ENCODE results near the gene DPM2. TPM values are rescaled to one million over a fixed set of nuclear protein-coding genes. Genes with fewer than 3 reads are reported as not detected.

The DPM2 gene
- total RNA-seq, 1 donor from 2014 or later, result 17.7 TPM

DNA sequence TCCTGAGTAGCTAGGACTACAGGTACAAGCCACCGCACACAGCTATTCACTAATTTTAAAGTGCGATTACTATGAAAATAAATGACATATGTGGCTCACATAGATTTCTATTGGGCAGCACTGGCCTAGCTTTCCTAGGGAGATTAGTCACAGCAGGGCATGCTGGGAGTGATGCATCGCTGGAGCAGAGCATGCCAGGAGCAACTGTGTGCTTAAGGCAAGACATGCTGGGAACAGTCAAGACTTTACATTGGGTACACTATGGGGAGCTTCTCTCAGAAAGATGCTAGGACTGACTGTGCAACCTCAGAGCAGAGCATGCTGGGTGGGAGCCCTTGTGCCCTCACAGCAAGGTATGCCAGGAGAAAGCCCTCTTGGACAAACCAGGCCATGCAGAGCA, 47.6 kb downstream of the DPM2 start:
- H3K9me3 ChIP-seq, result no peaks in the 10 kb centered on the region
- TF ChIP-seq CTCF (IDR thresholded peaks at IDR 0.05) (no peak), POLR2AphosphoS5 (IDR thresholded peaks at IDR 0.05; ENCODE audit: insufficient read depth in 1 of 2, low read depth in 1 of 2) (no peak)
- intact Hi-C loops (cut with DNase I), result no loop called here
- no peaks in the 10 kb centered on the region for H3K27me3 ChIP-seq
- peaks cover 10 to 89% of the 10 kb centered on the region in 2 donors for H3K36me3 ChIP-seq
- no peak overlapping the region for H3K27ac ChIP-seq
- H3K4me1 ChIP-seq, result no peaks in the 10 kb centered on the region
- DNase-seq (ENCODE audit: extremely low spot score in 2 of 2), result no peak
- H3K4me3 ChIP-seq, result no peak overlapping the region

- no peak for TF ChIP-seq POLR2A (IDR thresholded peaks at IDR 0.05)
- no peak for TF ChIP-seq CTCF (IDR thresholded peaks at IDR 0.05)
- no peak for TF ChIP-seq POLR2AphosphoS5 (IDR thresholded peaks at IDR 0.05; ENCODE audit: insufficient read depth in 1 of 2, low read depth in 1 of 2)
- Histone ChIP-seq H3K36me3 (peaks cover 5 to 69% of the 10 kb centered on the region in 2 donors), H3K4me1 (no peaks in the 10 kb centered on the region), H3K27ac (no peak overlapping the region), H3K27me3 (no peaks in the 10 kb centered on the region), H3K4me3 (no peak overlapping the region), H3K9me3 (no peaks in the 10 kb centered on the region)
- DNase-seq (ENCODE audit: extremely low spot score in 2 of 2), result no peak
- intact Hi-C loops (cut with DNase I), result no loop called here
Measured at GRCh38 chr9:127887792-127888191, 49.9 kb downstream of the DPM2 start.

GRCh38 chr9:127886401-127886972, 51.2 kb downstream of the DPM2 start:
- peaks cover 0 to 61% of the 10 kb centered on the region in 2 donors for H3K36me3 ChIP-seq

GRCh38 chr9:127885508-127886281, 52.0 kb downstream of the DPM2 start:
- no peaks in the 10 kb centered on the region for H3K27me3 ChIP-seq
- H3K9me3 ChIP-seq, result no peaks in the 10 kb centered on the region
- intact Hi-C loops (cut with DNase I), result no loop called here
- H3K27ac ChIP-seq, result no peak overlapping the region
- no peak for DNase-seq (ENCODE audit: extremely low spot score in 2 of 2)
- H3K4me1 ChIP-seq, result no peaks in the 10 kb centered on the region
- TF ChIP-seq POLR2AphosphoS5 (IDR thresholded peaks at IDR 0.05; ENCODE audit: insufficient read depth in 1 of 2, low read depth in 1 of 2) (no peak), CTCF (IDR thresholded peaks at IDR 0.05) (no peak)
- H3K36me3 ChIP-seq, result peaks cover 0 to 55% of the 10 kb centered on the region in 2 donors
- no peak overlapping the region for H3K4me3 ChIP-seq

More at GRCh38 chr9:127886401-127886972, 51.2 kb downstream of the DPM2 start:
- no peak overlapping the region for H3K27ac ChIP-seq
- intact Hi-C loops (cut with DNase I), result no loop called here
- no peak overlapping the region for H3K4me3 ChIP-seq
- no peaks in the 10 kb centered on the region for H3K9me3 ChIP-seq
- H3K27me3 ChIP-seq, result no peaks in the 10 kb centered on the region
- no peak for DNase-seq (ENCODE audit: extremely low spot score in 2 of 2)
- TF ChIP-seq CTCF (IDR thresholded peaks at IDR 0.05) (no peak), POLR2A (IDR thresholded peaks at IDR 0.05) (no peak), POLR2AphosphoS5 (IDR thresholded peaks at IDR 0.05; ENCODE audit: insufficient read depth in 1 of 2, low read depth in 1 of 2) (no peak)
- no peaks in the 10 kb centered on the region for H3K4me1 ChIP-seq

Other genes with a start within 250 kb of the DPM2 start
- not detected for gene CFAP157, start 230.9 kb downstream of the DPM2 start, total RNA-seq
- gene PTRH1, start 222.2 kb downstream of the DPM2 start, total RNA-seq, result 2.2 TPM
- 0.25 TPM for gene TTC16, start 221.8 kb downstream of the DPM2 start, total RNA-seq
- 12.3 TPM for gene TOR2A, start 202.6 kb downstream of the DPM2 start, total RNA-seq
- gene SH2D3C, start 159.2 kb downstream of the DPM2 start, total RNA-seq, result 19.6 TPM
- gene CDK9, start 151.8 kb downstream of the DPM2 start, total RNA-seq, result 66.3 TPM
- gene FPGS, start 135.0 kb downstream of the DPM2 start, total RNA-seq, result 99.7 TPM
- gene ENG, start 83.2 kb downstream of the DPM2 start, total RNA-seq, result 130 TPM
- 33.4 TPM for gene AK1, start 60.2 kb downstream of the DPM2 start, total RNA-seq
- 108 TPM for gene ST6GALNAC6, start 38.3 kb downstream of the DPM2 start, total RNA-seq
- gene ST6GALNAC4, start 20.8 kb downstream of the DPM2 start, total RNA-seq, result 33.1 TPM
- gene PIP5KL1, start 7.1 kb downstream of the DPM2 start, total RNA-seq, result 10.3 TPM
- 30.9 TPM for gene EEIG1, start 43.1 kb upstream of the DPM2 start, total RNA-seq
- gene NAIF1, start 129.5 kb upstream of the DPM2 start, total RNA-seq, result 13.3 TPM
- gene SLC25A25, start 130.4 kb upstream of the DPM2 start, total RNA-seq, result 44.4 TPM
- gene PTGES2, start 189.9 kb upstream of the DPM2 start, total RNA-seq, result 101 TPM
- gene LCN2, start 211.6 kb upstream of the DPM2 start, total RNA-seq, result 136 TPM
- 134 TPM for gene BBLN, start 222.4 kb upstream of the DPM2 start, total RNA-seq